HEK293T (cell line): ENCODE results near the gene CCDC167.

Experiments
- BHLHE40 ChIP-seq: fragments of 450-650 bp; IDR thresholded peaks from 2 replicates; pipeline ENCODE4 v1.6.1; 2016; ENCODE audit warnings: mild to moderate bottlenecking, moderate library complexity, borderline replicate concordance
- ELF4 ChIP-seq: fragments of 450-650 bp; IDR thresholded peaks from 2 replicates; pipeline ENCODE4 v1.6.1; 2017; ENCODE audit warnings: antibody characterized with exemption
- FOXA1 ChIP-seq: fragments of 450-650 bp; IDR thresholded peaks from 2 replicates; pipeline ENCODE4 v1.6.1; 2016; ENCODE audit warnings: mild to moderate bottlenecking
- FOXM1 ChIP-seq: fragments of 450-650 bp; IDR thresholded peaks from 2 replicates; pipeline ENCODE4 v1.6.1; 2017; ENCODE audit warnings: mild to moderate bottlenecking, borderline replicate concordance
- HDGF ChIP-seq: fragments of 450-650 bp; IDR thresholded peaks from 2 replicates; pipeline ENCODE4 v1.6.1; 2017; ENCODE audit warnings: antibody characterized with exemption, borderline replicate concordance
- L3MBTL2 ChIP-seq: fragments of 450-650 bp; conservative IDR thresholded peaks from 2 replicates; pipeline ENCODE4 v1.6.1; 2016; ENCODE audit warnings: mild to moderate bottlenecking
- NFRKB ChIP-seq: fragments of 450-650 bp; IDR thresholded peaks from 2 replicates; pipeline ENCODE4 v1.6.1; 2016; ENCODE audit warnings: mild to moderate bottlenecking, moderate library complexity
- SP1 ChIP-seq: fragments of 450-650 bp; IDR thresholded peaks from 2 replicates; pipeline ENCODE4 v1.6.1; 2017
- TARDBP ChIP-seq: fragments of 450-650 bp; IDR thresholded peaks from 2 replicates; pipeline ENCODE4 v1.6.1; 2016
- TF ChIP-seq, protein P1 (sequence below): fragments of 450-650 bp; IDR thresholded peaks from 2 replicates; pipeline ENCODE4 v1.6.1; 2016

DNA sequence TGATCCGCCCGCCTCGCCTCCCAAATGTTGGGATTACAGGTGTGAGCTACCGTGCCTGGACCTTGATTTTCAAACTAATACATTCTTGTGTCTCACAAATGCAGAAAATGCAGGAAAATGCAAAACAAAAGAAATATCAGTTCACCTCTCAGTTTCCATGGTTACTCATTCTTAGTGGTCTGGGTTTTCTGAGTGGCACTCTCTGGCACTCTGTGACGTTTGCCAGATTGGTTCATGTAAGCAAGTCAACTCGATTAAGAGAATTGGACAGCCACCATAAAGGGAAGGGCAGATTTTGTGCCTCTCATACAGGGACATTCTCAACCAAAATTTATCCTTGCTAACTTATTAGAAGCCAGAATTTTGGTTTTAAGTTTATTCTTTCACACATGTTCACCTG is 58.0 kb downstream of the CCDC167 start:
- no peak for TF ChIP-seq FOXM1
- TF ChIP-seq TARDBP, result no peak
- no peak for TF ChIP-seq ELF4
- TF ChIP-seq L3MBTL2, result no peak
- no peak for TF ChIP-seq HDGF
- TF ChIP-seq, protein P1, sequence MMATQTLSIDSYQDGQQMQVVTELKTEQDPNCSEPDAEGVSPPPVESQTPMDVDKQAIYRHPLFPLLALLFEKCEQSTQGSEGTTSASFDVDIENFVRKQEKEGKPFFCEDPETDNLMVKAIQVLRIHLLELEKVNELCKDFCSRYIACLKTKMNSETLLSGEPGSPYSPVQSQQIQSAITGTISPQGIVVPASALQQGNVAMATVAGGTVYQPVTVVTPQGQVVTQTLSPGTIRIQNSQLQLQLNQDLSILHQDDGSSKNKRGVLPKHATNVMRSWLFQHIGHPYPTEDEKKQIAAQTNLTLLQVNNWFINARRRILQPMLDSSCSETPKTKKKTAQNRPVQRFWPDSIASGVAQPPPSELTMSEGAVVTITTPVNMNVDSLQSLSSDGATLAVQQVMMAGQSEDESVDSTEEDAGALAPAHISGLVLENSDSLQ, result no peak
- no peak for TF ChIP-seq FOXA1
- no peak for TF ChIP-seq BHLHE40
- no peak for TF ChIP-seq NFRKB
- TF ChIP-seq SP1, result no peak
